Activated CD8-positive, alpha-beta memory T cell treated with anti-CD3 and anti-CD28 coated beads for 1 hour (primary cell): ENCODE measurements around the gene UBE2J2.
"Not testable (repeated sequence)": the region's sequence is repeated elsewhere in the genome, so short reads cannot be mapped to it uniquely, and the experiment has no call there.

Experiments used
- DNase-seq, 2 donors: peaks; one replicate each; pipeline ENCODE4 v3.0.0-alpha.2; 2020; ENCODE audit warnings: low read depth in 1 of 2; ENCODE audit errors: extremely low read depth in 1 of 2

Gene UBE2J2

GRCh38 chr1:1273512-1274298, at the start of gene UBE2J2:
Gene UBE2J2, minus strand, starts transcription at chr1:1273854. Its CDS starts 5,862 bp downstream, at chr1:1267992.
- peak; percentile 82 to 89 for DNase-seq

DNA sequence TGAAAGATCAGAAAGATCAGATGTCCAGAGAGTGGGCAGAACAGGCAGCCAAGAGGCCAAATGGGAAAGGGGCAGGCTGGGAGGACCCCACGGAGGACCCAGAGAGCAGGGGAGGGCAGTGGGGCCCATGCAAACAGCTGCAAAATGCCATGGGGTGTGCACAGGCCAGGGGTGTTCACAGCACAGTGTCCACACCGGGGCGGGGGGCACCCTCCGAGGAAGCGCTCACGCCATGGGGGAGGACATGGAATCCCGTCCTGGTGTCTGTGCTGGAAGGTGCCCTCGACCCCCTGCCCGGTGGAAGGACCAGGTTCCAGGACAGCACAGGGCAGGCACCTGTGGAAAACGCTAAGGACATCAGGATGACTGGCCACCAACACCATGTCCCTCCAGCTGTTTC, 49.3 kb upstream of the UBE2J2 start:
- DNase-seq: no peak

- DNase-seq: no peak
These were observed 48.8 kb upstream of the UBE2J2 start for GRCh38 chr1:1322418-1322817.

- no peak for DNase-seq
These were observed 47.8 kb upstream of the UBE2J2 start for GRCh38 chr1:1321477-1321876.

DNA sequence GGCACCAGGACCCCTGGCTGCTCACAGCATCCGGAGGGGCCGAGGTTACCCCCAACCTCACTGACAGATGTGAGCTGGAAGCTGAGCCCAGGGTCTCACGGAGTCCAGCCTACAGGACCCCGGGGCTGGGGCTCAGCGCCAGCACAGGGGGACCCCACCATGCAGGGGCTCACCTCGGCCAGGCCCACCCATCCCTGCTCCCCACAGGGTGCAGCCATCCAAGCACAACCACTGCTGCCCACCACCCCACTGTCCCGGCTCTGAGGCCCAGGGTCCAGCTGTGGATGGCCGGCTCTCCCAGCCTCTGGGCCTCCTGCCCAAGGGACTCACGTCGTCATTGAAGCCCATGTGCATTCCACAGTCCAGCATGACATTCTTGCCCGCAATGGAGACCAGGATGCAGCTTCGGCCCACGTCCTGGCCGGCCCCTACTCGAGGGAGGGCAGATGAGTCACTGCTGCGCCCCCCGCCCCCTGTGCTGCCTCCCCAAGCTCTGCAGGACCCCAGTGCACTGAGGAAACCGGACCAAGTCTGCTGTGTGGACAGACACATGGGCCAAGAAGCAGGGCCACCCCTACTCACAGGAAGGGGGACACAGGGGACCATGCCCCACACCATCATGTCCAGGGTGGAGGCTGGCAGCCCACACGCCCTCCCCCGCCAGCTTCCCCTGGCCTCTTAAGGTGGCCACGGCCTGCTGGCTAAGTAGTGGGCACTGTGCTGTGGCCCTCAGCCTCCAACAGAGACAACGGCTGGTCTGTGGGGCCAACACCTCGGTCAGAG, 47.2 kb upstream of the UBE2J2 start:
- no peak for DNase-seq

DNA sequence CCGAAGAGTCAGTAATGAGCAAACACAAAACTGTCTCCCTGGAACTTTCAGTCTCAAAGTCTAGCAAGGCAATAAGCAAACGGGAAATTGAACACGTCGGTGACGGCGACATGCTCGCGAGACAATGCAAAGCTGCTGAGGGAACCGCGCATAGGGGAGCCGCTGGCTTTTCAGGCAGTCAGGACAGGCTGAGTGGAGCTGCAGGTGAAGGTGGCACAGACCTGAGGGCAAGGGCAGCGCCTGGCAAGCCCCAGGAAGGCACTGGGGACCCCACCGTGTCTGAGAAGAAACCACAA, 45.9 kb upstream of the UBE2J2 start:
- no peak for DNase-seq

DNA sequence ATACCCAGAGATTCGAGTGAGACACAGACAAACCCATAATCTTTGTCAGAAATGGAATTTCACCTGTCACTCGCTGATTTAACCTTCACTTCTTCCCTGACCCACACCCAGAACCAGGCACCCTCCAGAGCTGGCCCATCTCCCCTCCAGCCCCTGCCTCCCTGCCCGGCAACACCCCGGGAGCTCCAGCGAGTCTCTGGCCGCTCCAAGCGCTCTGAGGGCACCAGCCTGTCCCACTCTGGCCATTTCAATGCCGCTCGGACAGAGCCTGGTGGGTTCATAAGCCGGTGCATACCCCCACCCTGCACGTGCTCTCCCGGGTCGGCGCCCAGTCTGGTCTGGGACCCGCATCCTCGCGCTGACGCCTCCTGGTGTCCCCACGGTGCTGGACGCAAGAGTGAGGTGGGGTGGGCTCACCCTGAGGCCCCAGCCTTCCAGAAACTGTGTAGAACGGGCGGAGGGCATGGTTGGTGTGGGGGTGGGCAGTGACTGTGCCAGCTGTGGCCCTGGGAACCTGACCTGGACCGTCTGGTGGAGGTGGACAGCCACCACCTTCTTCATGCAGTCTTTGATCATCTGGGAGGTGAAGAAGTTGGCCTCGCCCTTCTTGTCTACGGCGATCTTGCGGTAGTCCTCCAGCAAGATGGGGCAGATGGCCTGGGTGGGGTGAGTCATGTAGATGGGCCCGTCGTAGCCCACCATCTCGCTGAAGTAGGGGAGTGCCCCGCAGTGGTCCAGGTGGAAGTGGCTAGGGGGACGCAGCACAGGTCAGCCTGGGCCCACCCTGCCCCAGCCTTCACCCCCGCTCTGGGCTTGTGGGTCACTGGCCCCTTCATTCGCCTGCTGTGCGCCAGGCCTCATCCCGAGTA, 45.4 kb upstream of the UBE2J2 start:
- DNase-seq: no peak

- DNase-seq: no peak
These were observed 44.5 kb upstream of the UBE2J2 start for GRCh38 chr1:1318131-1318652.

- no peak for DNase-seq
These were observed 43.8 kb upstream of the UBE2J2 start for GRCh38 chr1:1317420-1317819.

DNA sequence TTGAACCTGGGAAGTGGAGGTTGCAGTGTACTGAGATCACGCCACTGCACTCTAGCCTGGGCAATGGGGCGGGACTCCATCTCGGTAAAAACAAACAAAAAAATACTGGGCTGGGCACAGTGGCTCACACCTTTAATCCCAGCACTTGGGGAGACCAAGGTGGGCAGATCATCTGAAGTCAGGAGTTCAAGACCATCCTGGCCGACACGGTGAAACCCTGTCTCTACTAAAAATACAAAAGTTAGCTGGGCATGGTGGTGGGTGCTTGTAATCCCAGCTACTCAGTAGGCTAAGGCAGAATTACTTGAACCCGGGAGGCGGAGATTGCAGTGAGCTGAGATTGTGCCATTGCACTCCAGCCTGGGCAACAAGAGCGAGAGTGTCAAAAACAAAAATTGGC, 42.5 kb upstream of the UBE2J2 start:
- not testable (repeated sequence) for DNase-seq

DNA sequence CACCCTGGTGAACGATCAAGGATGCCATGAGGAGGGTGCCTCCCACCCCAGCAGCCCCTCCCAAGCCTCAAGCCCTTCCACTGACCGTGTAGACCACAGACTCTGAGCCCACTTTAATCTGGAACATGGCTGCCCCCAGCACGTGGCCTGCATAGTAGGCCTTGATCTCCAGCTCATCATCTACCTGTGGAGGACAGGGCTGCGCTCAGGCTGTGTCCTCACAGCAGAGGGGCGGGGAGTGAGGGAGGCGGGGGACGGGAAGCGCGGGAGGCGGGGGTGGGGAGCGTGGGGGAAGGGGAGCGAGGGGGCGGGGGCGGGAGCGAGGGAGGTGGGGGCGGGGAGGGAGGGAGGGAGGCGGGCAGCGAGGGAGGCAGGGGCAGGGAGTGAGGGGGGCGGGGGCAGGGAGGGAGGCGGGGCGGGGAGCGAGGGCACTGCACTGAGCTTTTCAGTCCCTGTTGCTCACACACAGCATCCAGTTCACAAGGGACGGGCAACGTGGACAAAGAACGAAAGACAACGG, 41.8 kb upstream of the UBE2J2 start:
- no peak for DNase-seq

- no peak for DNase-seq
These were observed 41.2 kb upstream of the UBE2J2 start for GRCh38 chr1:1314678-1315335.

DNA sequence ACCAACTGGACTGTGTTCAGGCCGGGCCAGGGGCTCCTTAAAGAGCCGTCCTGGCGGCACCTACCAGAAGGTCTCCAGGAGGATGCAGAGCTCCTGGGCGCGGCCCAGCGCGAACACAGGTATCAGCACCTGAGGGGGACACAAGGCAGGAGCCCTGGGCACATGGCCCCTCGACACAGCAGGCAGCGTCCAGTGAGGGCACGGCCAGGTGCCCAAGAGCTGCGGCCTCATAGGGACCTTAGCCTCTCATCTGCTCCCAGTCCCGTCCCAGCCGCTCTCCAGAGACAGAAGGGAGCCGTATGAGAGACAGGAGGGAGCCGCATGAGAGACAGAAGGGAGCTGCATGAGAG, 40.6 kb upstream of the UBE2J2 start:
- DNase-seq: no peak

DNA sequence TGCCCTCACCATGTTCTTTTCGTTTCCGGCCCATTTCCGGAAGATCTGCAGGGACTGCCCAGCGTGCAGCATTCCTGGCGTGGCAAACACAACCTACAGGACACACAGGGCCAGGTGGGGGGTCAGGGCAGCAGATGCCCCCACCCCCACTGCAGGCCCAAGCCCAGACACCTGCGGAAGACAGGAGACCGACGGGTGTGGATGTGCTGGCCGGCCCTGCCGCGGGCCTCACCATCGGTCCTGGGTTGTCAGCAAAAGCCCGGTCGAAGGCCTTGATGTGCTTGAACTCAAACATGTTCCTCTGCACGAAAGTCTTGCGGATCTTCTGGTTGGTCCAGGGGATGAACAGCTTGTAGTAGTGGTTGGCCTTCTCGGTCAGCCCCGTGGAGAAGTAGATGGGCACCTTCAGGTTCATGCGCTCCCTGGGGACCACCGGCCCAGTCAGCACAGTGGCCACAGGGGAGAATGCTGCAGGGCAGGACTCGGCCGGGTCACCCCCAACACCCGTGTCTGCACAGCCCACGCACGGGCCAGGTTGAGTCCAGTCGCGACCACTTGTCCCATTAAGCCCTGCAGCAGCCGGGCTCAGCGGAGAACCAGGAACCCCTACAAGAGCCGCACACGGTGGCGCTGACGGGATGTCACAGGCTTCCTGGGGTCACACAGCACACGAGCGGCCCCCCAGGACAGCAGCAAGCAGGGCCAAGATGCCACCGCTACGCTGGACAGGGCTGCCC, 40.0 kb upstream of the UBE2J2 start:
- no peak for DNase-seq

GRCh38 chr1:1312450-1313314, 39.0 kb upstream of the UBE2J2 start:
- DNase-seq: no peak

DNA sequence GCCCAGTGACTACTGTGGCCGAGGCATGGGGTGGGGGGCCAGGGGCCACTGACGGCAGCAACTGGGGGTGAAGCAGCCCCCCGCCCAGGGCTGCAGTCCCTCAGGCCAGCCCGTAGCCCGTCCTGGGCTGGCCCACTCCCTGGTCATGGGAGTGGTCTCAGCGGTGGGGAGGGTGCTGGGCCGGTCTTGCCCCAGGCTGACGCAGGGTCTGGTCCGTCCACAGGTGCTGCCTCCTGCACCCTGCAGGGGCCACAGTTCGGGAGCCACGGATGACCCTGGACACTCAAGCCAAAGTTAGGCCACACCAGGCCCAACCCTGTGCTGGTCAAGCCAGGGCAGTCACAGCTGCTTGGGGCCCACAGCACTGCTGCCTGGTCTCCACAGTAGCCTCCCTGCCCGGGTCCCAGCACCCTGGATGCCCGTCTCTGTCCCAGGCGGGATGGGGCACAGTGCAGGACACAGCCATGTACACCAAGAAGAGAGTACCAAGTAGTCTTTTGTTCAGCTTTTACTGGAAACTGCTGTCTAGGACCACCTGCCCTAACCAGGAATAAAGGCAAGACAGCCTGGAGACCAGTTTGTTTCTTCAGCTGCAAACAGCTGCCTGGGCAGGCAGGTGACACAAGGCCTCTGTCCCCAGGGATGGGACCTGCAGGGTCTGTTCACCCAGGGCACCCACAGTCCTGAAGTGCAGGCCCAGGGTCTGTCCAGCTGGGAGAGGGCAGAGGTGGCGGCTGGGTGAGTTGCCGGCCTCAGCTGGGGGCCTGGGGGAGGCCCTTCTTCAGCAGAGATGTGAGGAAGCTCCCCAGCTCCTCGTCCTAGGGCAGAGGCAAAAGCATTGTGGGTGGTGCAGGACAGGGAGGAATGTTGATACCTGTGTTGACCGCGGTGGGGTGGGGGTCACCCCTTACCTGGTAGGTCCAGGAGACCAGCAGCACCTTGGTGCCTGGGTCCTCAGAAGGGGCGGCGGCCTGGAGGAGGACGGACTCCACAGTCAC, 37.8 kb upstream of the UBE2J2 start:
- DNase-seq: no peak

DNA sequence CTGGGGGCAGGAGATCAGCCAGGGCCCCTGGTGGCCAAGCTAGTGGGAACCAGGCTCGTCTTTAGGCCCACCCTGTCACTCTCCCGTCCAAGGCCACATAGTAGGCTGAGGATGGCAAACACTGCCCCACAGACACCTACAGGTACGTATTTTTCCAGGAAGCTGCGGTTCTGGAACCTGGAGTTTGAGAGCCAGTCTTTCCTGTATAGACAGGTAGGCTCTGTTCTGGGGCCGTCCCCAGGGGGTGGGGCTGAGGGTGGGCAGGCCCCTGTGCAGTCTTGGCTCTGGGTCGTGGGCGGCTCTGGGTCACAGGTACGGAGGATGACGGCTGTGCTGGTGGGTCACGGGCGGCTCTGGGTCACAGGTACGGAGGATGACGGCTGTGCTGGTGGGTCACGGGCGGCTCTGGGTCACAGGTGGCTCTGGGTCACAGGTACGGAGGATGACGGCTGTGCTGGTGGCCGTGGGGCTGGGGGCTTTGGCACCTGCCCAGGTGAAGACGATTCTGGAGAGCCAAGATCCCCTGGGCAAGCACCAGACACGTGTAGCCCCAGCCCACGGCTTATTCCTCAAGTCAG, 36.9 kb upstream of the UBE2J2 start:
- DNase-seq: no peak

- no peak for DNase-seq
These were observed 36.4 kb upstream of the UBE2J2 start for GRCh38 chr1:1310109-1310385.
